ENCODE results near the gene PURB.

Gene PURB

GRCh38 chr7:44922351-44922694 is 37.0 kb upstream of the PURB start:
- H3K27ac ChIP-seq (ENCODE audit: low read length, poor library complexity, severe bottlenecking) = no peak overlapping the region
- 53% methylated on average over 4 of the region's 8 CpGs for WGBS
- H2BK120ac ChIP-seq (ENCODE audit: low read depth, low read length) = no peak overlapping the region
- no peak overlapping the region for H2AK5ac ChIP-seq (ENCODE audit: low read length, severe bottlenecking)
- no peak overlapping the region for H2BK15ac ChIP-seq (ENCODE audit: low read depth, poor library complexity, severe bottlenecking)
- H3K4me1 ChIP-seq (ENCODE audit: control insufficient read depth, insufficient read depth, low read depth, low read length) = no peaks in the 10 kb centered on the region
- H2AFZ ChIP-seq (ENCODE audit: low read depth, low read length) = no peak overlapping the region
- H2BK12ac ChIP-seq (ENCODE audit: low read length in 2 of 2) = no peak overlapping the region
- H3K4me3 ChIP-seq (ENCODE audit: insufficient read depth in 1 of 2, low read depth in 1 of 2, low read length in 2 of 2) = no peak overlapping the region
- DNase-seq = no peak
- H3K4ac ChIP-seq (ENCODE audit: low read depth in 1 of 2, low read length in 2 of 2) = no peak overlapping the region
- H3K79me1 ChIP-seq (replicated peaks; ENCODE audit: low read length, poor library complexity, severe bottlenecking) = no peaks in the 10 kb centered on the region
- H3K14ac ChIP-seq (ENCODE audit: low read length in 2 of 2) = no peak overlapping the region
- no peak overlapping the region for H4K8ac ChIP-seq (ENCODE audit: low read length)
- peaks cover 6% of the 10 kb centered on the region in 2 experiments for H3K27me3 ChIP-seq (ENCODE audit: control insufficient read depth in 1 of 2, insufficient read depth in 1 of 2, low read length in 2 of 2)
- H3K9me3 ChIP-seq (ENCODE audit: control insufficient read depth, low read length) = no peaks in the 10 kb centered on the region
- H4K91ac ChIP-seq (ENCODE audit: low read length) = no peak overlapping the region
- no peaks in the 10 kb centered on the region for H3K36me3 ChIP-seq (ENCODE audit: control insufficient read depth in 1 of 2, insufficient read depth in 2 of 2, low read depth in 1 of 2, low read length in 2 of 2)
- H3K9ac ChIP-seq (ENCODE audit: low read length) = no peak overlapping the region
- no peak overlapping the region for H3K4me2 ChIP-seq (ENCODE audit: low read length, poor library complexity, severe bottlenecking)
- no peak overlapping the region for H3K23ac ChIP-seq (ENCODE audit: low read length in 2 of 2)
- H2BK5ac ChIP-seq (ENCODE audit: low read depth, low read length, poor library complexity, severe bottlenecking) = no peak overlapping the region
- no peak overlapping the region for H3K18ac ChIP-seq (ENCODE audit: low read depth in 1 of 2, low read length in 2 of 2)

DNA sequence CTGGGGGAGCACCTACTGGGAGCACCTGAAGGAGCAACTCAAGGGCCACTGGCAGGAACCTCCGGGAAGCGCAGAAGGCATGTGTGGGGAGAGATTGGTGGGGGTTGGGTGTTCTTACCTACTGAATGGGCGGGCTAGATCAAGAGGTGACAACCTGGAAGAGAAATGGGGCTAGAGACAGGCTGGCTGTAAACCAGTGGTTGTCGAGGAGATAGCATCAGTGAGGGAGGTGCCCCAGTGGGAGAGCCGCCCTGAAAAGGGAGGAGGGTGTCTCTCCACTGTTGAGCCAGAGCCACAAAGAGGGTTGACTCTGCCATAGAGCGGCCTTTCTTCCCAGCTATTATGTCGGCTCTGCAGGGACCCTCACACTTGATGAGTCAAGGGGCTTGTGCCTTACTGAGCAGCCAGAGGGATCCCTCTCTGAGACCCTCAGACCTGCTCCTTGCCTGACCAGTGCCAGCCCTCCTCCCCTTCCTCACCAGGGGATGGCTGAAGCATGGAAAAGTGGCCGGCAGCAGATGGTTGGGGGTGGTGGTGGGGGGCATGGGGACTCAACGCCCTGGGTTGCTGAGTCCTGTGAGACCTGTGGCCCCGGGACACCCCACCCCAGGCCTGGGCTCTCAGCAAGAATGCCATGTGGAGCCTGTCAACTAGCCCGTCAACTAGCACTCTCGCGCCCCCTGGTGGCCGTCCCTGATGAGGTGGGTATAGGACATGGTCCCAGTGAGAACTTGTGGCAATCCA is 36.4 kb upstream of the PURB start:
- H3K4ac ChIP-seq (ENCODE audit: low read depth in 1 of 2, low read length in 2 of 2) = no peak overlapping the region
- no peaks in the 10 kb centered on the region for H3K9me3 ChIP-seq (ENCODE audit: control insufficient read depth, low read length)
- H2BK12ac ChIP-seq (ENCODE audit: low read length in 2 of 2) = no peak overlapping the region
- H2BK120ac ChIP-seq (ENCODE audit: low read depth, low read length) = no peak overlapping the region
- H3K4me2 ChIP-seq (ENCODE audit: low read length, poor library complexity, severe bottlenecking) = no peak overlapping the region
- no peak overlapping the region for H2AFZ ChIP-seq (ENCODE audit: low read depth, low read length)
- no peaks in the 10 kb centered on the region for H3K79me1 ChIP-seq (replicated peaks; ENCODE audit: low read length, poor library complexity, severe bottlenecking)
- H3K4me3 ChIP-seq (ENCODE audit: insufficient read depth in 1 of 2, low read depth in 1 of 2, low read length in 2 of 2) = no peak overlapping the region
- DNase-seq = peak; percentile 65
- no peak overlapping the region for H2BK5ac ChIP-seq (ENCODE audit: low read depth, low read length, poor library complexity, severe bottlenecking)
- WGBS = 47% methylated on average over 13 of the region's 14 CpGs
- peak overlapping the region; percentile 15 for H3K9ac ChIP-seq (ENCODE audit: low read length)
- no peak overlapping the region for H3K23ac ChIP-seq (ENCODE audit: low read length in 2 of 2)
- no peaks in the 10 kb centered on the region for H3K4me1 ChIP-seq (ENCODE audit: control insufficient read depth, insufficient read depth, low read depth, low read length)
- H3K14ac ChIP-seq (ENCODE audit: low read length in 2 of 2) = no peak overlapping the region
- peak overlapping the region; percentile 15 for H4K91ac ChIP-seq (ENCODE audit: low read length)
- H3K27ac ChIP-seq (ENCODE audit: low read length, poor library complexity, severe bottlenecking) = no peak overlapping the region
- no peak overlapping the region for H2AK5ac ChIP-seq (ENCODE audit: low read length, severe bottlenecking)
- H4K8ac ChIP-seq (ENCODE audit: low read length) = no peak overlapping the region
- H3K27me3 ChIP-seq (ENCODE audit: control insufficient read depth in 1 of 2, insufficient read depth in 1 of 2, low read length in 2 of 2) = peaks cover 3 to 5% of the 10 kb centered on the region in 2 experiments
- no peak overlapping the region for H3K18ac ChIP-seq (ENCODE audit: low read depth in 1 of 2, low read length in 2 of 2)
- no peak overlapping the region for H2BK15ac ChIP-seq (ENCODE audit: low read depth, poor library complexity, severe bottlenecking)
- no peaks in the 10 kb centered on the region for H3K36me3 ChIP-seq (ENCODE audit: control insufficient read depth in 1 of 2, insufficient read depth in 2 of 2, low read depth in 1 of 2, low read length in 2 of 2)

DNA sequence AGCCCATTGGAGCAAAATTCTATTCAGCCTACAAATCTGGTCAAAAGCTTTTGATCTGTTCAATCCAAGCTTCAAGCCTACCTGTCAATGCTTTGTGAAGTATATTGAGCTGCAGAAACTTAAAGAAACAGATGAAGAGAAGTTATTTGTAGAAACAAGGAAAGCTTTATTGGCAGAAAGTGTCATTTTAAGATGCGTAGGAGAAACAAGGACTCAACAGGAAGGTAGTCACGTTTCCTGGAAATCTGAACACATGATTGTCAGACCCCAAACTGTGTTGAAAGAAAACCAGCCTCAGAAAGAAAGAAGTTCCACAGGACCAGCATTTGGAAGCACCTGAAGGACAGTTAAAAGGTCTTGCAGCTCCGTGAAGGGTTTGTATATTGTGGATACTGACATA is 34.8 kb upstream of the PURB start:
- H3K4me1 ChIP-seq (ENCODE audit: control insufficient read depth, insufficient read depth, low read depth, low read length) = no peaks in the 10 kb centered on the region
- H3K4me3 ChIP-seq (ENCODE audit: insufficient read depth in 1 of 2, low read depth in 1 of 2, low read length in 2 of 2) = no peak overlapping the region
- H4K8ac ChIP-seq (ENCODE audit: low read length) = no peak overlapping the region
- H3K4me2 ChIP-seq (ENCODE audit: low read length, poor library complexity, severe bottlenecking) = no peak overlapping the region
- H3K14ac ChIP-seq (ENCODE audit: low read length in 2 of 2) = no peak overlapping the region
- no peak for DNase-seq
- no peaks in the 10 kb centered on the region for H3K79me1 ChIP-seq (replicated peaks; ENCODE audit: low read length, poor library complexity, severe bottlenecking)
- no peak overlapping the region for H2BK15ac ChIP-seq (ENCODE audit: low read depth, poor library complexity, severe bottlenecking)
- no peak overlapping the region for H3K4ac ChIP-seq (ENCODE audit: low read depth in 1 of 2, low read length in 2 of 2)
- H3K36me3 ChIP-seq (ENCODE audit: control insufficient read depth in 1 of 2, insufficient read depth in 2 of 2, low read depth in 1 of 2, low read length in 2 of 2) = no peaks in the 10 kb centered on the region
- no peaks in the 10 kb centered on the region for H3K9me3 ChIP-seq (ENCODE audit: control insufficient read depth, low read length)
- H3K18ac ChIP-seq (ENCODE audit: low read depth in 1 of 2, low read length in 2 of 2) = no peak overlapping the region
- no peaks in the 10 kb centered on the region for H3K27me3 ChIP-seq (ENCODE audit: control insufficient read depth in 1 of 2, insufficient read depth in 1 of 2, low read length in 2 of 2)
- H3K27ac ChIP-seq (ENCODE audit: low read length, poor library complexity, severe bottlenecking) = no peak overlapping the region
- no peak overlapping the region for H2BK12ac ChIP-seq (ENCODE audit: low read length in 2 of 2)
- 81% methylated on average over 3 of the region's 3 CpGs for WGBS
- no peak overlapping the region for H2AK5ac ChIP-seq (ENCODE audit: low read length, severe bottlenecking)
- no peak overlapping the region for H2BK120ac ChIP-seq (ENCODE audit: low read depth, low read length)
- no peak overlapping the region for H4K91ac ChIP-seq (ENCODE audit: low read length)
- H3K23ac ChIP-seq (ENCODE audit: low read length in 2 of 2) = no peak overlapping the region
- no peak overlapping the region for H2BK5ac ChIP-seq (ENCODE audit: low read depth, low read length, poor library complexity, severe bottlenecking)
- H3K9ac ChIP-seq (ENCODE audit: low read length) = no peak overlapping the region
- no peak overlapping the region for H2AFZ ChIP-seq (ENCODE audit: low read depth, low read length)

DNA sequence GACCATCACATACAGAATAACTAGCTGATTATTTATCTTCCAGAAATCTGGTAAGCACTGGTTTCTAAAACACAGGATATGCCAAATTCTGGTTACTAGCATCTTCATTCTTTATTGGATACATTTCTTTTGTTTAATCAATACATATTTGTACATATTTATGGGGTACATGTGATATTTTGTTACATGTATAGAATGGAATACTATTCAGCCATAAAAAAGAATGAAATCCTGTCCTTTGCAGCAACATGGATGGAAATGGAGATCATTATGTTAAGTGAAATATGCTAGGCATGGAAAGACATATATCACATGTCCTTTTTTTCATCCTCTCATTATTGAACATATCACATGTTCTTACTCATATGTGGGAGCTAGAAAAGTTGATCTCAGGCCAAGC is 32.7 kb upstream of the PURB start:
- Histone ChIP-seq H3K4me1 (ENCODE audit: control insufficient read depth, insufficient read depth, low read depth, low read length) (no peaks in the 10 kb centered on the region), H3K23ac (ENCODE audit: low read length in 2 of 2) (no peak overlapping the region), H2BK120ac (ENCODE audit: low read depth, low read length) (no peak overlapping the region), H3K9me3 (ENCODE audit: control insufficient read depth, low read length) (no peaks in the 10 kb centered on the region), H2BK12ac (ENCODE audit: low read length in 2 of 2) (no peak overlapping the region), H3K9ac (ENCODE audit: low read length) (no peak overlapping the region), H4K8ac (ENCODE audit: low read length) (no peak overlapping the region), H3K4ac (ENCODE audit: low read depth in 1 of 2, low read length in 2 of 2) (no peak overlapping the region), H4K91ac (ENCODE audit: low read length) (no peak overlapping the region), H2AK5ac (ENCODE audit: low read length, severe bottlenecking) (no peak overlapping the region), H3K4me3 (ENCODE audit: insufficient read depth in 1 of 2, low read depth in 1 of 2, low read length in 2 of 2) (no peak overlapping the region), H3K18ac (ENCODE audit: low read depth in 1 of 2, low read length in 2 of 2) (no peak overlapping the region), H2BK15ac (ENCODE audit: low read depth, poor library complexity, severe bottlenecking) (no peak overlapping the region), H2AFZ (ENCODE audit: low read depth, low read length) (no peak overlapping the region), H3K4me2 (ENCODE audit: low read length, poor library complexity, severe bottlenecking) (no peak overlapping the region), H3K79me1 (replicated peaks; ENCODE audit: low read length, poor library complexity, severe bottlenecking) (no peaks in the 10 kb centered on the region), H3K14ac (ENCODE audit: low read length in 2 of 2) (no peak overlapping the region), H3K27ac (ENCODE audit: low read length, poor library complexity, severe bottlenecking) (no peak overlapping the region), H2BK5ac (ENCODE audit: low read depth, low read length, poor library complexity, severe bottlenecking) (no peak overlapping the region), H3K36me3 (ENCODE audit: control insufficient read depth in 1 of 2, insufficient read depth in 2 of 2, low read depth in 1 of 2, low read length in 2 of 2) (no peaks in the 10 kb centered on the region), H3K27me3 (ENCODE audit: control insufficient read depth in 1 of 2, insufficient read depth in 1 of 2, low read length in 2 of 2) (no peaks in the 10 kb centered on the region)
- DNase-seq = no peak

All from mesenchymal stem cell (in vitro differentiated cells and primary cell).